ENCODE results near the gene AURKA. TPM values are rescaled to one million over a fixed set of nuclear protein-coding genes. Genes with fewer than 3 reads are reported as not detected.

The AURKA gene
- total RNA-seq, 1 experiment from 2014 or later = 115 TPM

DNA sequence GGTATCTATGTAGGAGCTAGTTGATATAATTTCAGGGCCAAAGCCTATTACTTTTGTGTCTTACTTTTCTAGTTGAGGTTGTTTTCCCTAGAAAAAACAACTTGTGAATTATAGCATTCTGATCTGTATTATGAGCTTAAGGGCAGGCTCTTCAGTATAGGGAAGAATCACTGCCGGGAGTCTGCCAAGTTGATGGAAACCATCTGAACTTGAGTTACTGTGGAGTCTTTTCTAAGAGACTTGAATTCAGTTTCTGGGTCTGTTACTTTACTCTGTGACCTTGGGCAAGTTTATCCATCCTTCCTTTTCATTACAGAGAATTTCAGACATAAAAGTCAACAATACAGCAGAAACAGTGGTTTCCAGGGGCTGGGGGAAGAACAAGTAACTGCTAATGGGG lies 17.9 kb upstream of the AURKA start:
- ChIA-PET POLR2A (interaction anchor here (0.7 kb wide), 1 partner anchor 14 kb away, joined by 4 read pairs; no protein-coding TSS in a partner anchor), CTCF (no interaction called here)
- H3K4me3 ChIP-seq (ENCODE audit: low read depth in 2 of 2, low read length in 2 of 2) = no peak overlapping the region
- H3K27ac ChIP-seq (ENCODE audit: low read length) = no peak overlapping the region
- no peak for ATAC-seq
- H3K36me3 ChIP-seq (ENCODE audit: control insufficient read depth, insufficient read depth, low read length) = peaks cover 17% of the 10 kb centered on the region; the same call in 1 of the 2 replicates
- intact Hi-C loops (cut with micrococcal nuclease; ENCODE audit: unreplicated experiment) = loop anchor here (10.0 kb wide), 1 partner anchor 165 kb away; no protein-coding TSS in a partner anchor
- H3K27me3 ChIP-seq (ENCODE audit: control insufficient read depth, insufficient read depth, low read length) = no peaks in the 10 kb centered on the region
- H3K4me1 ChIP-seq (ENCODE audit: control insufficient read depth, insufficient read depth, low read length) = no peaks in the 10 kb centered on the region
- TF ChIP-seq, protein P1, sequence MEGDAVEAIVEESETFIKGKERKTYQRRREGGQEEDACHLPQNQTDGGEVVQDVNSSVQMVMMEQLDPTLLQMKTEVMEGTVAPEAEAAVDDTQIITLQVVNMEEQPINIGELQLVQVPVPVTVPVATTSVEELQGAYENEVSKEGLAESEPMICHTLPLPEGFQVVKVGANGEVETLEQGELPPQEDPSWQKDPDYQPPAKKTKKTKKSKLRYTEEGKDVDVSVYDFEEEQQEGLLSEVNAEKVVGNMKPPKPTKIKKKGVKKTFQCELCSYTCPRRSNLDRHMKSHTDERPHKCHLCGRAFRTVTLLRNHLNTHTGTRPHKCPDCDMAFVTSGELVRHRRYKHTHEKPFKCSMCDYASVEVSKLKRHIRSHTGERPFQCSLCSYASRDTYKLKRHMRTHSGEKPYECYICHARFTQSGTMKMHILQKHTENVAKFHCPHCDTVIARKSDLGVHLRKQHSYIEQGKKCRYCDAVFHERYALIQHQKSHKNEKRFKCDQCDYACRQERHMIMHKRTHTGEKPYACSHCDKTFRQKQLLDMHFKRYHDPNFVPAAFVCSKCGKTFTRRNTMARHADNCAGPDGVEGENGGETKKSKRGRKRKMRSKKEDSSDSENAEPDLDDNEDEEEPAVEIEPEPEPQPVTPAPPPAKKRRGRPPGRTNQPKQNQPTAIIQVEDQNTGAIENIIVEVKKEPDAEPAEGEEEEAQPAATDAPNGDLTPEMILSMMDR (IDR thresholded peaks at IDR 0.05) = no peak
- TF ChIP-seq TCF7L2 (IDR thresholded peaks at IDR 0.05; ENCODE audit: low read depth, low read length) (no peak), POLR2AphosphoS5 (IDR thresholded peaks at IDR 0.05; ENCODE audit: low read depth, low read length) (no peak), SIN3A (IDR thresholded peaks at IDR 0.05; ENCODE audit: borderline replicate concordance, insufficient read depth, low read depth, low read length) (no peak)
- TF ChIP-seq, protein P2, sequence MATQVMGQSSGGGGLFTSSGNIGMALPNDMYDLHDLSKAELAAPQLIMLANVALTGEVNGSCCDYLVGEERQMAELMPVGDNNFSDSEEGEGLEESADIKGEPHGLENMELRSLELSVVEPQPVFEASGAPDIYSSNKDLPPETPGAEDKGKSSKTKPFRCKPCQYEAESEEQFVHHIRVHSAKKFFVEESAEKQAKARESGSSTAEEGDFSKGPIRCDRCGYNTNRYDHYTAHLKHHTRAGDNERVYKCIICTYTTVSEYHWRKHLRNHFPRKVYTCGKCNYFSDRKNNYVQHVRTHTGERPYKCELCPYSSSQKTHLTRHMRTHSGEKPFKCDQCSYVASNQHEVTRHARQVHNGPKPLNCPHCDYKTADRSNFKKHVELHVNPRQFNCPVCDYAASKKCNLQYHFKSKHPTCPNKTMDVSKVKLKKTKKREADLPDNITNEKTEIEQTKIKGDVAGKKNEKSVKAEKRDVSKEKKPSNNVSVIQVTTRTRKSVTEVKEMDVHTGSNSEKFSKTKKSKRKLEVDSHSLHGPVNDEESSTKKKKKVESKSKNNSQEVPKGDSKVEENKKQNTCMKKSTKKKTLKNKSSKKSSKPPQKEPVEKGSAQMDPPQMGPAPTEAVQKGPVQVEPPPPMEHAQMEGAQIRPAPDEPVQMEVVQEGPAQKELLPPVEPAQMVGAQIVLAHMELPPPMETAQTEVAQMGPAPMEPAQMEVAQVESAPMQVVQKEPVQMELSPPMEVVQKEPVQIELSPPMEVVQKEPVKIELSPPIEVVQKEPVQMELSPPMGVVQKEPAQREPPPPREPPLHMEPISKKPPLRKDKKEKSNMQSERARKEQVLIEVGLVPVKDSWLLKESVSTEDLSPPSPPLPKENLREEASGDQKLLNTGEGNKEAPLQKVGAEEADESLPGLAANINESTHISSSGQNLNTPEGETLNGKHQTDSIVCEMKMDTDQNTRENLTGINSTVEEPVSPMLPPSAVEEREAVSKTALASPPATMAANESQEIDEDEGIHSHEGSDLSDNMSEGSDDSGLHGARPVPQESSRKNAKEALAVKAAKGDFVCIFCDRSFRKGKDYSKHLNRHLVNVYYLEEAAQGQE (IDR thresholded peaks at IDR 0.05; ENCODE audit: insufficient read depth in 1 of 2, low read depth in 2 of 2, low read length in 1 of 2) = no peak
- no peaks in the 10 kb centered on the region for H3K9me3 ChIP-seq (ENCODE audit: control insufficient read depth, insufficient read depth, low read depth, low read length)
- DNase-seq (ENCODE audit: low read depth, low spot score) = no peak
- no TSS peak for BruUV-seq (replicated peaks)
- in situ Hi-C loops (cut with HindIII; ENCODE audit: low pct_unique_long_range_greater_than_20kb, low sequenced_read_pairs) = no loop called here

DNA sequence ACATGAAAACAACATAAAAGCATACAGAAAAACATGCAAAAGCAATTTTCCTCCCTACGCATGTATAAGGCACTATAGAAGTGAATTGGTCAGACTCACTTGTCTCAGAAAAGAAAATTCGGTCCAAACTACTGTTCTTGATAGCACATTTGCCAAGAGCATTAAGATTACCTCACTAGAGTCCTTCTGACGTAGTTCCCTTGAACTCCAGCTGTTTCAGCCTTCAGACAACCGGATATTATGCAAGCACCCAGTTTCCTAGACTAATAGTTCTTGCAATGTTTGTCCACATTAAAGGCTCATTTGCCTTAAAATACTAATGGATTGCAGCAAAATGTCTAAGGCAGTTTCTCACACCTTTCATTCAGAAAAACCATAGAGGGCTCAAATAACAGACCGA lies 17.5 kb upstream of the AURKA start:
- no peak for DNase-seq (ENCODE audit: low read depth, low spot score)
- BruUV-seq (replicated peaks) = no TSS peak
- ATAC-seq = no peak
- Histone ChIP-seq H3K27me3 (ENCODE audit: control insufficient read depth, insufficient read depth, low read length) (no peaks in the 10 kb centered on the region), H3K36me3 (ENCODE audit: control insufficient read depth, insufficient read depth, low read length) (peaks cover 20% of the 10 kb centered on the region; the same call in 1 of the 2 replicates), H3K9me3 (ENCODE audit: control insufficient read depth, insufficient read depth, low read depth, low read length) (no peaks in the 10 kb centered on the region), H3K4me1 (ENCODE audit: control insufficient read depth, insufficient read depth, low read length) (no peaks in the 10 kb centered on the region), H3K4me3 (ENCODE audit: low read depth in 2 of 2, low read length in 2 of 2) (no peak overlapping the region), H3K27ac (ENCODE audit: low read length) (no peak overlapping the region)
- ChIA-PET CTCF (no interaction called here), POLR2A (no interaction called here)
- intact Hi-C loops (cut with micrococcal nuclease; ENCODE audit: unreplicated experiment) = loop anchor here (10.0 kb wide), 1 partner anchor 165 kb away; no protein-coding TSS in a partner anchor
- TF ChIP-seq, protein P1 (IDR thresholded peaks at IDR 0.05) = no peak
- TF ChIP-seq, protein P2 (IDR thresholded peaks at IDR 0.05; ENCODE audit: insufficient read depth in 1 of 2, low read depth in 2 of 2, low read length in 1 of 2) = no peak
- TF ChIP-seq TCF7L2 (IDR thresholded peaks at IDR 0.05; ENCODE audit: low read depth, low read length) (no peak), SIN3A (IDR thresholded peaks at IDR 0.05; ENCODE audit: borderline replicate concordance, insufficient read depth, low read depth, low read length) (no peak), POLR2AphosphoS5 (IDR thresholded peaks at IDR 0.05; ENCODE audit: low read depth, low read length) (no peak)
- in situ Hi-C loops (cut with HindIII; ENCODE audit: low pct_unique_long_range_greater_than_20kb, low sequenced_read_pairs) = no loop called here

All from Panc1 (cell line).